ENCODE data around the gene COBLL1. TPM values are rescaled to one million over a fixed set of nuclear protein-coding genes. Genes with fewer than 3 reads are reported as not detected.
A peak's percentile ranks its signal among the peaks of the same experiment; 100 is the strongest.

The COBLL1 gene
- total RNA-seq, 1 donor = 13.4 TPM

- DNase-seq (ENCODE audit: low read depth) = no peak
- H3K4me3 ChIP-seq (ENCODE audit: low read depth, low read length) = no peak overlapping the region
- TF ChIP-seq CTCF (IDR thresholded peaks at IDR 0.05; ENCODE audit: insufficient read depth, low read depth, low read length) = no peak
These were observed 172.3 kb downstream of the COBLL1 start for GRCh38 chr2:164669291-164669690.

- DNase-seq (ENCODE audit: low read depth) = no peak
- H3K4me3 ChIP-seq (ENCODE audit: low read depth, low read length) = no peak overlapping the region
- no peak for TF ChIP-seq CTCF (IDR thresholded peaks at IDR 0.05; ENCODE audit: insufficient read depth, low read depth, low read length)
These were observed 174.1 kb downstream of the COBLL1 start for GRCh38 chr2:164667566-164667965.

GRCh38 chr2:164664070-164664469 lies 177.6 kb downstream of the COBLL1 start:
- no peak for DNase-seq (ENCODE audit: low read depth)
- no peak overlapping the region for H3K4me3 ChIP-seq (ENCODE audit: low read depth, low read length)
- TF ChIP-seq CTCF (IDR thresholded peaks at IDR 0.05; ENCODE audit: insufficient read depth, low read depth, low read length) = no peak

- no peak for DNase-seq (ENCODE audit: low read depth)
- no peak overlapping the region for H3K4me3 ChIP-seq (ENCODE audit: low read depth, low read length)
- no peak for TF ChIP-seq CTCF (IDR thresholded peaks at IDR 0.05; ENCODE audit: insufficient read depth, low read depth, low read length)
These were observed 178.6 kb downstream of the COBLL1 start for GRCh38 chr2:164662868-164663631.

- TF ChIP-seq CTCF (IDR thresholded peaks at IDR 0.05; ENCODE audit: insufficient read depth, low read depth, low read length) = no peak
- no peak overlapping the region for H3K4me3 ChIP-seq (ENCODE audit: low read depth, low read length)
- DNase-seq (ENCODE audit: low read depth) = peak; percentile 13
These were observed 179.6 kb downstream of the COBLL1 start for GRCh38 chr2:164662066-164662465.

GRCh38 chr2:164661349-164661748 lies 180.3 kb downstream of the COBLL1 start:
- no peak for TF ChIP-seq CTCF (IDR thresholded peaks at IDR 0.05; ENCODE audit: insufficient read depth, low read depth, low read length)
- H3K4me3 ChIP-seq (ENCODE audit: low read depth, low read length) = no peak overlapping the region
- peak; percentile 51 for DNase-seq (ENCODE audit: low read depth)

GRCh38 chr2:164657129-164657528 lies 184.5 kb downstream of the COBLL1 start:
- no peak overlapping the region for H3K4me3 ChIP-seq (ENCODE audit: low read depth, low read length)
- no peak for TF ChIP-seq CTCF (IDR thresholded peaks at IDR 0.05; ENCODE audit: insufficient read depth, low read depth, low read length)
- DNase-seq (ENCODE audit: low read depth) = peak; percentile 21

All from fibroblast of villous mesenchyme (primary cell).